ACC112 (cell line): Measurements from ENCODE around the gene ARL13B.

Experiments
- H2AFZ ChIP-seq: fragments of 200-600 bp; sonication (generic); one replicate; pipeline ENCODE4 v1.6.0; 2017; ENCODE audit warnings: antibody characterized with exemption, low read length; ENCODE audit not compliant: unreplicated experiment
- H3K27ac ChIP-seq: fragments of 200-600 bp; sonication (generic); 2 replicates; pipeline ENCODE4 v1.5.1; 2014; ENCODE audit warnings: low read depth, mild to moderate bottlenecking, antibody characterized with exemption, low read length, moderate library complexity
- H3K27me3 ChIP-seq: fragments of 200-600 bp; sonication (generic); 2 replicates; pipeline ENCODE4 v1.6.1; 2014; ENCODE audit warnings: mild to moderate bottlenecking, antibody characterized with exemption, low read length, moderate library complexity, mixed read lengths; ENCODE audit not compliant: insufficient read depth
- H3K36me3 ChIP-seq: fragments of 200-600 bp; sonication (generic); 2 replicates; pipeline ENCODE4 v1.6.1; 2016; ENCODE audit warnings: mild to moderate bottlenecking, antibody characterized with exemption, low read length, moderate library complexity, mixed read lengths; ENCODE audit not compliant: insufficient read depth
- H3K4me1 ChIP-seq: fragments of 200-600 bp; sonication (generic); one replicate; pipeline ENCODE4 v1.6.1; 2016; ENCODE audit warnings: low read length, mixed read lengths; ENCODE audit not compliant: insufficient read depth, unreplicated experiment, control insufficient read depth
- H3K4me3 ChIP-seq: fragments of 200-600 bp; sonication (generic); 2 replicates; pipeline ENCODE4 v1.5.1; 2014; ENCODE audit warnings: mild to moderate bottlenecking, low read depth, low read length
- H3K79me2 ChIP-seq: fragments of 200-600 bp; sonication (generic); one replicate; pipeline ENCODE4 v1.6.0; 2016; ENCODE audit warnings: low read length; ENCODE audit not compliant: control insufficient read depth, unreplicated experiment, insufficient read depth

The ARL13B gene

DNA sequence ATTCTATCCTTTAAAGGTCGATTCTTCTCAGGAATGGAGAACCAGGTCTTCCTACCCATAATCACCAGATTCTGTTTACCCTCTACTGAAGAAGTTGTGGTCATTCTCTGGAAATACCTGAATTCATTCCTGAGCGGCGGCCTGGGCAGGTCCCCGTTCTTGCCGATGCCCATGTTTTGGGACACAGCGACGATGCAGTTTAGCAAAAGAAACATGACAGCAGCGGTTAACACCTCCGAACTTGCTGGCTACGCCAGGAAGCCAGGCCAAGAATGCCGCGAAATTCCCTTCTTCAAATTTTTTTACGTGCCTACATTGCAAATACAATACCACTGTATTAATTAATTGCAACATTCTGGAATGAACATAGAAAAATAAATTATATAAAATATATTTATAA is 81.3 kb downstream of the ARL13B start:
- H3K27ac ChIP-seq, result no peak overlapping the region
- H2AFZ ChIP-seq, result no peak overlapping the region
- no peaks in the 10 kb centered on the region for H3K36me3 ChIP-seq
- H3K27me3 ChIP-seq, result no peaks in the 10 kb centered on the region
- H3K4me3 ChIP-seq, result no peak overlapping the region
- peaks cover 23% of the 10 kb centered on the region for H3K4me1 ChIP-seq
- peaks cover 14% of the 10 kb centered on the region for H3K79me2 ChIP-seq

DNA sequence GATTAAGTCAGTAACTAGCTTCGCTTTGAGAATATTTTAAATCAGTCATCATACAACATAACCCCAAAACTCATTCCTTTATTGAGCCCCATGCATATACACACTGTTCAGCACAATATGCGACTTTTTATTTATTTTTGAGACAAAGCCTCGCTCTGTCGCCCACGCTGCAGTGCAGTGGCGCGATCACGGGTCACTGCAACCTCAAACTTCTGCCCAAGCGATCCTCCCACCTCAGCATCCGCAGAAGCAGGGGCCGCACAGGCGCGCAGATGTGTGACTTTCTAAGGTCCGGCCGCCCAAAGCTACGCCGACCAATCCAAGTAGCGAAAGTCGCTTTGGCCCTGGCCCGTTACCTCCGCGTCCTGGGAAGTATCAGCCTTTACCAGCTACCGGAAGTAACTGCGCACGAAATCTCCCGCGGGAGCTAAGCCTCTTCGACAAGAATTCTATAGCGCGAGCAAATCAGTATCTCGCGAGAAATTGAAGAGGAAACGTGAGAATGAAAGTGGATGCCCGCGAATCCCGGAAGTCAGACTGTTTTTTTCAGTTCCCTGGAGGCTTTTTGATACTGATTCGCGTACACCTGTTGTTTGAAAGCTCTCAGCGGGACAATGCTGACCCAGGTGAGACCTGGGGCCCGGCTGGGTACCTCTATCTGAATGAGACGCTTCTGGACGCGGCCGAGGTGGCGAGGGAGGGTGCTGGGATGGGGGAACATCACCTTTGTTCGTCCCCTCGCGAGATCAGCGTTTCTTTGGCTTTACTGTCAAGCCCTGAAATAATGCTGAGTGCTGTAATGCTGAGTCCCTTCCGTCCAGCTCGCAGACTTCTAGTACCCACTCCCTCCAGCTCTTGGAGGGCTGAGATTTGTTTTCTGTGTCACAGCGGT is 82.8 kb downstream of the ARL13B start, which contains the start of the genes DHFR2 and NSUN3:
Gene DHFR2 (minus strand): TSS at position 404 of the 892 bp plus-strand sequence. CDS start 1,405 bp downstream, outside the sequence.
Gene NSUN3 (plus strand): TSS at position 549 of the 892 bp plus-strand sequence. CDS start 66 bp downstream, at position 615.
- peak within 1 kb of the TSS; percentile 89 for H3K27ac ChIP-seq
- peaks cover 23% of the 10 kb centered on the region for H3K4me1 ChIP-seq
- peaks cover 14% of the 10 kb centered on the region for H3K79me2 ChIP-seq
- H2AFZ ChIP-seq, result peak within 1 kb of the TSS; percentile 87
- no peaks in the 10 kb centered on the region for H3K27me3 ChIP-seq
- H3K4me3 ChIP-seq, result peak within 1 kb of the TSS; percentile 96
- peaks cover 13% of the 10 kb centered on the region for H3K36me3 ChIP-seq

DNA sequence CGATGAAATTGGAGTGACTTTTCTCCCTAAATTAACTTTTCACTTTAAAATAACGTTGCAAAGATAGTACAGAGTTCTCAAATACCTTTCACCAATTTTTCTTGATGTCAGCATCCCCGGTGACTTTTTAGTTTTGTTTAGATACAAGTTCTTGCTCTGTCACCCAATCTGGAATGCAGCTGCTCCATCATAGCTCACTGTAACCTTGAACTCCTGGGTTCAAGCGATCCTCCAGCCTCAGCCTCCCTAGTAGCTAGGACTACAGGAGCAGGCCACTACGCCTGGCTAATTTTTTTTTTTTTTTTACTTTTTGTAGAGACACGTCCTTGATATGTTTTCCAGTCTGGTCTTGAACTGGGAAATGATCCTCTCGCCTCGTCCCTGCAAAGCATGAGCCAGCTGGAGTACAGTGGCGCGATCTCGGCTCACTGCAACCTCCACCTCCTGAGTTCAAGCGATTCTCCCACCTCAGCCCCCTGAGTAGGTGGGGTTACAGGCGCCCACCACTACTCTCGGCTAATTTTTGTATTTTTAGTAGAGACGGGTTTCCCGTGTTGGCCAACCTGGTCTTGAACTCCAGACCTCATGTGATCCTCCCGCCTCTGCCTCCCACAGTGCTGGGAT is 83.7 kb downstream of the ARL13B start:
- H3K36me3 ChIP-seq, result peaks cover 17% of the 10 kb centered on the region
- H3K79me2 ChIP-seq, result peaks cover 14% of the 10 kb centered on the region
- peak overlapping the region; percentile 89 for H3K27ac ChIP-seq
- H2AFZ ChIP-seq, result peak overlapping the region; percentile 87
- no peaks in the 10 kb centered on the region for H3K27me3 ChIP-seq
- H3K4me1 ChIP-seq, result peaks cover 23% of the 10 kb centered on the region
- H3K4me3 ChIP-seq, result peak overlapping the region; percentile 96

DNA sequence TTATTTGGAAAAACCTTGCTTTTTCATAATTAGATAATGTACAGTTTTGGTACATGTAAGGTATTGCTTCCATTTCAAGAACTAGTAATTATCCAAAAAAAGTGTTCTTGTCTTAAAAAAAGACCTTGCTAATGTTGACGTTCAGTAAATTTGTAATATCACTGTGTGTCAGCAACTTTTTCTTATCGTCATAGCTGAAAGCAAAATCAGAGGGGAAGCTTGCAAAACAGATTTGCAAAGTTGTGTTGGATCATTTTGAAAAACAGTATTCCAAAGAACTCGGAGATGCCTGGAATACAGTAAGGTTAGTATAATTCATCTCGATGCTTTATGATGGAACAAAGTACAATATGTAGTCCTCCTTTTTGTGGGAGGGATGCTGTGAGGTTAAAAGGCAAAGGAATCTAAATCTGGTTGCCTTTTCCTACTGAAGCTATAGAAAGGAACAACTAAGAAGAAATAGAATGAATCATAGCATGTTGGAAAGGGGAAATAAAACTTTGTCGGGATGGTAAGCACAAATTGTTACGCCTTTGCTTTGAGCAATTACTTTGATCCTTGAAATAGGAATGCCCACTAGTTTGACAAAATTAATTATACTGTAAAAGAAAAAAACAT is 84.4 kb downstream of the ARL13B start:
- H3K27ac ChIP-seq, result peak overlapping the region; percentile 89; the same call in 1 of the 2 replicates

DNA sequence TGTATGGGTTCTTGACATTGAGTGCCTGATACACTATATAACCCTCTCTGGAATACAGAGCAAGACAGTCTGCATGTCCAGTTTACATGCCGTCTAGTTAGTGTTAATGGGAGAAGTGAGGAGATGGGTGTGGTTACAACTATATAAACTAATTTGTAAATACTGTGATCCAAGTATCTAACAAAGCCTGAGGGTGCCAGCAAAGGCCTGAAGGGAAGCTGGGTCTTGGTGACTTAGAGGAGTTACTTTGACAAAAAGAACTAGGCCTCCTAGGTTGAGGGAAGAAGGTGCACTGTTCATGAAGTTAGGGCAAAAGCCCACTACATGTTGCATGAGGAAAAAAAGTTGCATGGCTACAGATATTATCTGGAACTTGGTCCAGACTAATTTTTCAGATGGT is 85.2 kb downstream of the ARL13B start:
- peaks cover 14% of the 10 kb centered on the region for H3K79me2 ChIP-seq
- H3K36me3 ChIP-seq, result peaks cover 17% of the 10 kb centered on the region
- no peak overlapping the region for H3K27ac ChIP-seq
- no peaks in the 10 kb centered on the region for H3K27me3 ChIP-seq
- H3K4me1 ChIP-seq, result peaks cover 27% of the 10 kb centered on the region
- H2AFZ ChIP-seq, result no peak overlapping the region
- H3K4me3 ChIP-seq, result peak overlapping the region; percentile 96

More for the DNA sequence above, 84.4 kb downstream of the ARL13B start:
- peaks cover 14% of the 10 kb centered on the region for H3K79me2 ChIP-seq
- H2AFZ ChIP-seq, result no peak overlapping the region
- H3K4me1 ChIP-seq, result peaks cover 27% of the 10 kb centered on the region
- peak overlapping the region; percentile 96 for H3K4me3 ChIP-seq
- peaks cover 17% of the 10 kb centered on the region for H3K36me3 ChIP-seq
- no peaks in the 10 kb centered on the region for H3K27me3 ChIP-seq

DNA sequence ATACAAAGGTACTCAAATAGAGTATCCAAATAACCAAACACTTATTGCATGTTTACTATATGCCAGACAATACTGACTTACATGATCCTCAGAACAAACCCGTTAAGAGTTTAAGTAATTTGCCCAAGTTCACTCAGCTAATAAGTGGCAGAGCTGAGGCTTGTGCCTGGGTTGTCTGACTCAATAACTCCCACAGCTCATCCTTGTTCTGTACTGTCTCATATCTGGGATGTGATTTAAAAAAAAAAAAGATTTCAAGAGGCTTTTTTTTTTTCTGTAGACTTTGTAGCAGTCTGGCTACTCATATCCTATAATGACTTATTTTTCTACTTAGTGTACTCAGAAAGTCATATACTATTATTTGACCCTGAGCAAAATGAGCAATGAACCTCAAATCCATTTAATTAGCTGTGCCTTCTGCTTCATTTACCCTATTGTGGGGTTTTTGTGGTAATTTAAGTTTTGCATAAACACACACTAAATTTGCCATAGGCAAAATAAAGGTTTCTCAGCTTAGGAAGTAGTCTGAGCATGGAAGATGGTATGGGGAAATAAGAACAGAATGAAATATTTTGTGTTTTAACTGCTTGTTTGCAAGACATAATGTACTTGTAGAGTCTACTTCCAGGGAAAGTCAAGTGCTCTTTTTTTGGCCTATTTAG is 86.0 kb downstream of the ARL13B start:
- Histone ChIP-seq H2AFZ (no peak overlapping the region), H3K36me3 (peaks cover 17% of the 10 kb centered on the region), H3K79me2 (peaks cover 14% of the 10 kb centered on the region), H3K27ac (no peak overlapping the region), H3K4me3 (peak overlapping the region; percentile 96; the same call in 1 of the 2 replicates), H3K4me1 (peaks cover 27% of the 10 kb centered on the region), H3K27me3 (no peaks in the 10 kb centered on the region)

DNA sequence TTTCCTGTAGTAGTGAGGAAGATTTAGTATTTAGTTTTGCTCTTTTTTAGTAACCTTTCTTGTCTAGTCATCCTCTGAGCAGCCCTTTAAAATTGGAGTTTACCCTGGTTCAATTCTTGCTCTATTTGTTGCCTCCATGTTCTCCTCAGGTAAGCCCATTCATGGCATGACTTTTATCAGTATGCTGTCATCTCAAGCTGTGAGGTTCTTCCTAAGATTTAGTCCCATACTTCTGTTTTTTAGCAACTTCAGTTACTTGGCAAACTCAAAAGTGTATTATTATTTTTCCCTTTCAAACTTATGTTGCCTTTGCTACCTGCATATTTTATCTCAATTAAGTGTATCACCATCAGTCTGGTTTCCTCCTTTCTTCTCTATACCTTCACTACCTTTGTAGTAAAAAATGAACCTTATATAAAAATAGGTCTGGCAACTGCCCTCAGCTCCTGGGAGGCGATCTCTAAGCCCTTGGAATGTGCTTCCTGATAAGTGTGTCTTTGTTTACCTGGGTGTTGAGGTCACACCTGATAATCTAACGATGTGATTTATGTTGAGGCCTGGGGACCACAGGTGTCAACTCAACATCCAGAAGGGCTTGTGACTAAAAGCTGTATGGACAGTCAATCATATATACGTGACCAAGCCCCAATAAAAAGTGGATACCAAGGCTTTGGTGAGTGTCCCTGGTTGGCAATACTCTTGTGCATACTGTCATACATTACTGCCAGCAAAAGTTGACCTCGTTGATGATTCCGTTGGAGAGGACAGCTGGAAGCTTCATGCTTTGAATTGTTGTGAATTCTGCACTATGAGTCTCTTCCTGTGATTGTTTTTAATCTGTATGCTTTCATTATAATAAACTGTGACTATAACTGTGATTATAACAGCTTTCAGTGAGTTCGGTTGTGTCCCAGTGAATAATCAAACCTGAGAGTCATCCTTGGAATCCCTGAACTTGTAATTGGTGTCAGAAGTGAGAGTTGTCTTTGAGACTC is 86.8 kb downstream of the ARL13B start:
- H3K27ac ChIP-seq, result no peak overlapping the region
- H2AFZ ChIP-seq, result no peak overlapping the region
- no peak overlapping the region for H3K4me3 ChIP-seq
- peaks cover 16% of the 10 kb centered on the region for H3K79me2 ChIP-seq
- peaks cover 17% of the 10 kb centered on the region for H3K36me3 ChIP-seq
- H3K27me3 ChIP-seq, result no peaks in the 10 kb centered on the region
- peaks cover 27% of the 10 kb centered on the region for H3K4me1 ChIP-seq

DNA sequence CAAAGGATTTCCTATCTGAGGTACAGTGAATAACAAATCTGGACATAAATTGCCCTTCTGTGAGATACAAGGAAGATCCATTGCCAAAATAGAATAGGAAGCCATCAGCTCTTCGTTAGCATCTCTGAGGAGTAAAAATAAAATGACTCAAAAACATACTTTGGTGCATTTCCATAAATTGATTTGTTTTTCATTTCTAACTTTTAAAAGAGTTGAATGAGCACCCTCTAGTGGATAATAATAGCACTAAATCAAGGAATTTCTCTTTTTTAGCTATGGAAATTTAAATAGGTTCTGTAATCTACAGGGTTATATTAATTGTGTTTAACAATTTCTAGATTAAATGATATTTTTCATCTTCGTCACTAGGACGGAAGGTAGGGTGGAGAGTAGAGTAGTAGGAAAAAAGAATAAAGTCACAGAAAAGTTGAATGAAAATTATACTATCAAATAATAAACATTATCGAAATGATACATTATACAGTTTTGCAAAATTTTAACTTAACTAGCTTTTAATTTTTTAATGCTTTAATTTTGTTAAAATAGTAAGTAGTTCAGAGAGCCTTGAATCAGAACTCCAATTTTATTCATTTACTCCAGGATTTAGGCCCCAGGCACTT is 89.3 kb downstream of the ARL13B start:
- H3K4me3 ChIP-seq, result no peak overlapping the region
- H3K79me2 ChIP-seq, result peaks cover 8% of the 10 kb centered on the region
- no peaks in the 10 kb centered on the region for H3K27me3 ChIP-seq
- H3K4me1 ChIP-seq, result peaks cover 21% of the 10 kb centered on the region
- no peak overlapping the region for H3K27ac ChIP-seq
- peaks cover 17% of the 10 kb centered on the region for H3K36me3 ChIP-seq
- H2AFZ ChIP-seq, result peak overlapping the region; percentile 66

DNA sequence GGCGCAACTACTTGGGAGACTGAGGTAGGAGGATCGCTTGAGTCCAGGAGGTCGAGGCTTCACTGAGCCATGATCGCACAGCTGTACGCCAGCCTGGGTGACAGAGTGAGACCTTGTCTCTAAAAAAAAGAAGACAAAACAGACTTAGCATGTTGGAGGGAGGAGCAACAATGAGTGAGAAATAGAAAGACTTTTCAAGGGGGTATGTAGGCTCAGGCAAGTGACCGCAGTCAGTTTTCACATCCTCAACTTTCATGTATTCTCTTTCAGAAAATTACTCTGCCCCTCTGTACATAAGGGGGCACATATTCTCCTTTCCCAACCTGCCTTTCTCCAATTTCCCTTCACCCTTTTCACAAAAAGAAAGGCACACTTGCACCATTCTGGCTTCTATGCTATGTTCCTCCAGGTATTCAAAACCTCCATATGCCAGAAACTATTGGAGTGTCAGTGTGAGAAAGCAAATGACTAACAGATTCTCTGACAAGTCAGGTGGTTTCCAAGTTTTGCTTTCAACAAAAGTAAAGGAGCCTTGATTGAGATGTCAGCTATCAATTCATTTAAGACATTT is 90.5 kb downstream of the ARL13B start:
- Histone ChIP-seq H3K36me3 (peaks cover 17% of the 10 kb centered on the region), H3K27ac (no peak overlapping the region), H3K79me2 (peaks cover 4% of the 10 kb centered on the region), H2AFZ (no peak overlapping the region), H3K4me3 (no peak overlapping the region), H3K27me3 (no peaks in the 10 kb centered on the region), H3K4me1 (peaks cover 12% of the 10 kb centered on the region)
